Activated CD4-positive, alpha-beta T cell treated with anti-CD3 and anti-CD28 coated beads for 24 hours (primary cell): ENCODE results near the gene GPC5.
"Not testable (repeated sequence)": the region's sequence is repeated elsewhere in the genome, so short reads cannot be mapped to it uniquely, and the experiment has no call there.

Source experiments
- DNase-seq, 2 donors: peaks; one replicate each; pipeline ENCODE4 v3.0.0-alpha.2; 2020; ENCODE audit warnings: low read depth in 2 of 2

GPC5 gene

GRCh38 chr13:92460479-92460878 lies 1062.1 kb downstream of the GPC5 start:
- DNase-seq = no peak

GRCh38 chr13:92461402-92461801 lies 1063.0 kb downstream of the GPC5 start:
- no peak for DNase-seq

- DNase-seq = no peak
Measured at GRCh38 chr13:92461831-92462230, 1063.4 kb downstream of the GPC5 start.

GRCh38 chr13:92463134-92463533 lies 1064.7 kb downstream of the GPC5 start:
- no peak for DNase-seq

- no peak for DNase-seq
Measured at GRCh38 chr13:92473765-92474475, 1075.5 kb downstream of the GPC5 start.

- DNase-seq = no peak
Measured at GRCh38 chr13:92480387-92480786, 1082.0 kb downstream of the GPC5 start.

- not testable (repeated sequence) for DNase-seq
Measured at GRCh38 chr13:92482790-92483189, 1084.4 kb downstream of the GPC5 start.

GRCh38 chr13:92483894-92484293 lies 1085.5 kb downstream of the GPC5 start:
- DNase-seq = no peak

GRCh38 chr13:92487238-92487637 lies 1088.8 kb downstream of the GPC5 start:
- DNase-seq = no peak

GRCh38 chr13:92488249-92488852 lies 1089.9 kb downstream of the GPC5 start:
- no peak for DNase-seq

GRCh38 chr13:92491839-92492238 lies 1093.4 kb downstream of the GPC5 start:
- DNase-seq = no peak

GRCh38 chr13:92494915-92495314 lies 1096.5 kb downstream of the GPC5 start:
- DNase-seq = no peak

- no peak for DNase-seq
Measured at GRCh38 chr13:92500192-92500591, 1101.8 kb downstream of the GPC5 start.

GRCh38 chr13:92510416-92510815 lies 1112.0 kb downstream of the GPC5 start:
- no peak for DNase-seq

- no peak for DNase-seq
Measured at GRCh38 chr13:92512852-92513251, 1114.4 kb downstream of the GPC5 start.

- DNase-seq = no peak
Measured at GRCh38 chr13:92513672-92514071, 1115.3 kb downstream of the GPC5 start.

- DNase-seq = no peak
Measured at GRCh38 chr13:92514420-92515125, 1116.2 kb downstream of the GPC5 start.

- DNase-seq = not testable (repeated sequence)
Measured at GRCh38 chr13:92516878-92517277, 1118.5 kb downstream of the GPC5 start.

GRCh38 chr13:92518622-92519021 lies 1120.2 kb downstream of the GPC5 start:
- DNase-seq = not testable (repeated sequence)

- no peak for DNase-seq
Measured at GRCh38 chr13:92530364-92530763, 1131.9 kb downstream of the GPC5 start.

- no peak for DNase-seq
Measured at GRCh38 chr13:92535222-92536006, 1137.0 kb downstream of the GPC5 start.

GRCh38 chr13:92537471-92537870 lies 1139.0 kb downstream of the GPC5 start:
- DNase-seq = no peak
